Activated CD4-positive, alpha-beta memory T cell treated with anti-CD3 and anti-CD28 coated beads, Interleukin-2, amount 10 ng/mL, durations not matched to agents 7 days and 5 days (primary cell): ENCODE results near the gene NR4A2. TPM values are rescaled to one million over a fixed set of nuclear protein-coding genes. Genes with fewer than 3 reads are reported as not detected.

Source experiments
- CTCF ChIA-PET: fragments of 350-600 bp; sonication (Branson Sonifier 250); formaldehyde crosslinking; loops from one replicate; lab custom pipeline; 2021; ENCODE audit warnings: antibody characterized with exemption, inconsistent platforms; lab: Charles Lee
- POLR2A ChIA-PET: fragments of 350-600 bp; sonication (Branson Sonifier 250); formaldehyde crosslinking; loops from one replicate; lab custom pipeline; 2021; ENCODE audit warnings: antibody characterized with exemption; lab: Charles Lee
- DNase-seq: peaks from one replicate; pipeline ENCODE4 v3.0.0-alpha.2; 2020
- H3K27ac Mint-ChIP-seq: one replicate; pipeline ENCODE4 v1.8.0; 2021; ENCODE audit warnings: mild to moderate bottlenecking, mixed read lengths
- H3K27me3 Mint-ChIP-seq: one replicate; pipeline ENCODE4 v1.8.0; 2021; ENCODE audit warnings: mixed read lengths
- H3K36me3 Mint-ChIP-seq: one replicate; pipeline ENCODE4 v1.8.0; 2021; ENCODE audit warnings: low read depth, mixed read lengths
- H3K4me1 Mint-ChIP-seq: one replicate; pipeline ENCODE4 v1.8.0; 2021; ENCODE audit warnings: mixed read lengths
- H3K4me3 Mint-ChIP-seq: one replicate; pipeline ENCODE4 v1.8.0; 2021; ENCODE audit warnings: mild to moderate bottlenecking, mixed read lengths
- H3K9me3 Mint-ChIP-seq: one replicate; pipeline ENCODE4 v1.8.0; 2021; ENCODE audit warnings: mixed read lengths
- total RNA-seq, 2 experiments: library from RNA; stranded (reverse); gene quantifications; one replicate each; pipeline ENCODE4 v1.2.3, GENCODE V29; 2021

The NR4A2 gene
- total RNA-seq, 2 experiments from 2014 or later = 3.4 to 3.8 TPM

DNA sequence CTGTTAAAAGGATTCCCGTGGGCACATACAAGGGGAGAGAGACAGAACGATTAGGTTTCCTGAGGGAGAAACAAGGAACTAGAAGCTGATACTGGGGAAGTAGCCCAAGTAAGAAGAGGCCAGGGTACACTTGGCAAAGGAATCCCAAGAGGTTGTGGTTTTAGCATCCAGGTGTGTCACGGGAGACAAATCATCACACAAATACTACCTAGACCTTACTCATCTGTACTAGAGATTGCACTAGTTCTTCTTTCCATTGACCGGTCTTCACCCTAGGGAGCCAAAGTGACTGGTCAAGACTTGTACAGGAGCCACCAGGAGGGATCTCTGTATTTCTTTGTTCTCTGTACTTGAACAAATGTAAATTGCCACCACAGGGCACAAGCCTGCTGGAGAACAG, 14.2 kb upstream of the NR4A2 start:
- H3K4me3 Mint-ChIP-seq = no peak overlapping the region
- H3K9me3 Mint-ChIP-seq = no peaks in the 10 kb centered on the region
- peaks cover 5% of the 10 kb centered on the region for H3K36me3 Mint-ChIP-seq
- no peak for DNase-seq
- no peak overlapping the region for H3K27ac Mint-ChIP-seq
- CTCF ChIA-PET = interaction anchor here (3.8 kb wide), 1 partner anchor 12 kb away, joined by 18 read pairs; no protein-coding TSS in a partner anchor
- POLR2A ChIA-PET = interaction anchor here (1.4 kb wide), 1 partner anchor 13 kb away, joined by 3 read pairs; no protein-coding TSS in a partner anchor
- no peaks in the 10 kb centered on the region for H3K27me3 Mint-ChIP-seq
- H3K4me1 Mint-ChIP-seq = peaks cover 15% of the 10 kb centered on the region

DNA sequence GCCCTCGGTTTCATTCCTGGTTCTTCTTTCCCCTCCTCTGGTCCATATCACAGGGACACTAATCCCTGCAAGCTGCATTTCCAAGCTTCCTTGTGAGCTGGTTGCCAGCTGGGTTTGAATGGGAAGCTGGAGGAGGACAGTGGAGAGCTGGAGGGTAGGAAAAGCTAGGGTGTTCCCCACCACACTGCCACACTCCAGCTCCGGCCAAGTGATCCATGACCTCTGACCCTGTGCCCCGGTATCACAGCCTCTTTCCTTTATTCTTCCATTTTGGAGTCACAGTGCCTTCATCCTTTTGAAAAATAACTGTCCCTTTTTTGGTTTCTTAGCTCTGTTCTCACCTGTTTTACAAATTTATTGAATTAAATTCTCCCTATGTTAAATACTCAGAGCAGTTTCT, 13.1 kb upstream of the NR4A2 start:
- no peak for DNase-seq
- H3K4me1 Mint-ChIP-seq = peaks cover 20% of the 10 kb centered on the region
- POLR2A ChIA-PET = interaction anchor here (1.4 kb wide), 1 partner anchor 12 kb away, joined by 3 read pairs; no protein-coding TSS in a partner anchor
- peaks cover 5% of the 10 kb centered on the region for H3K36me3 Mint-ChIP-seq
- no peak overlapping the region for H3K4me3 Mint-ChIP-seq
- H3K9me3 Mint-ChIP-seq = no peaks in the 10 kb centered on the region
- no peaks in the 10 kb centered on the region for H3K27me3 Mint-ChIP-seq
- H3K27ac Mint-ChIP-seq = no peak overlapping the region
- CTCF ChIA-PET = interaction anchor here (3.8 kb wide), 1 partner anchor 11 kb away, joined by 18 read pairs; no protein-coding TSS in a partner anchor

DNA sequence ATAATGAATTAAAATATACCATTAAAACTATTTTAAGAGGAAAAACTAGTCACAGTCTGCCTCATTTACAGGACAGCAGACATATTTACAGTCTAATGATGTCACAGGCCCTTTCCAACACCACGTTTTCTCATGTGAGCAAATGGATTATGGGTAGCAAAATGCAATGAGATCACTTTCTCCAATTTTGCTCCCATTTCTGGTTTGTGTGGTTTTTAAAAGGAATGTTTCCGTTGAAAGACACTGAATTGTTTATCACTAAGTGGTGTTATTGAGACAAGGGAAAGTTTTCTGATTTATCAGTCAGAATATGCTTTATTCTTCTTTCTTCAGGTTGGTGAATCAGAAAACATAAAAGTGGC, 11.4 kb upstream of the NR4A2 start:
- H3K4me3 Mint-ChIP-seq = no peak overlapping the region
- no peak for DNase-seq
- H3K27me3 Mint-ChIP-seq = no peaks in the 10 kb centered on the region
- peaks cover 37% of the 10 kb centered on the region for H3K4me1 Mint-ChIP-seq
- CTCF ChIA-PET = interaction anchor here (1.4 to 2.5 kb wide), 3 partner anchors 8 to 245 kb away, joined by 5 to 9 read pairs (median 5); no protein-coding TSS in a partner anchor
- no peaks in the 10 kb centered on the region for H3K9me3 Mint-ChIP-seq
- POLR2A ChIA-PET = interaction anchor here (1.9 to 4.8 kb wide), 3 partner anchors 13 to 92 kb away, joined by 5 to 103 read pairs (median 88); partner anchors contain the start of gene NR4A2
- peaks cover 8% of the 10 kb centered on the region for H3K36me3 Mint-ChIP-seq
- peak overlapping the region; percentile 93 for H3K27ac Mint-ChIP-seq

DNA sequence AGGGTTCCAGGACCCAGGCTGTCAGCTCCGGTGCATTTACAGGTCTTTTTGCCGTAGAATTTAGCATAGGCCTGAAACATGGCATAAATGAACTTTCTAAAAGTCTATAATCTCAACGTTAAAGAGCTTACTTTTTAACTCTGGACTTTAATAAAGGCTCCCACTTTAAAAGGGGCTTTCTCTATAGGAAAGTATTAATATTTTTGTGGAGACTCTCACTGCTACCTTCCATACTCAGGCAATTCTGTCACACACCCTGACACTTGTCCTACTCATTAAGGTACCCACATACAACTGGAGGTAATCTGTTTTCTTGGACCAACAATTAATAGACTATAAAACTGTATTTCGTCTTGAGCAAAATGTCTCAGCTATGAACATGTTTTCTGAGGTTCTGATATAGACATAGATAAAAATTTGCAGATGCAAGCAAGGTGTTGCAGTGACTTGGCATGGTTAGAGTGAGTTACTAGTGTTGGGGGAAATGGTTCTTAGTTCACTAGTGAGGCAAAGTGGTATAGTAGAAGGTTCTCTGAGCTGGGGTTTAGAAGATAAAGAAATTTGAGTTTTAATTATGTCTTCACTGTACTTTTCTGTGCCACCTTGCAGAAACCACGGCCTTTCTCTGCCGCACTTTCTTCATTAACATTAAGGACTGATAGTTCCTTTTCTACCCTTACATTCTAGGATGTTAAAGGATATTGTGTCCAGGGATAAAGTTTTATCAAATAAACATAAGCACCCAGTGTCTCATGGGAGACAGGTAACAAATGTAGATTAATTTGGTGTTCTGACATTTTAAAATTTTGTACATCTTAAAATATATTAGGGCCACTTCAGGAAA, 10.8 kb upstream of the NR4A2 start:
- Mint-ChIP-seq H3K9me3 (no peaks in the 10 kb centered on the region), H3K4me1 (peaks cover 42% of the 10 kb centered on the region), H3K36me3 (peaks cover 8% of the 10 kb centered on the region), H3K4me3 (peak overlapping the region; percentile 84), H3K27me3 (no peaks in the 10 kb centered on the region), H3K27ac (peak overlapping the region; percentile 93)
- no peak for DNase-seq
- POLR2A ChIA-PET = interaction anchor here (0.6 to 4.8 kb wide), 16 partner anchors 8 to 974 kb away, joined by 3 to 103 read pairs (median 4); partner anchors contain the start of genes GPD2 and NR4A2
- CTCF ChIA-PET = interaction anchor here (1.2 to 2.5 kb wide), 4 partner anchors 8 to 246 kb away, joined by 5 to 9 read pairs (median 5); no protein-coding TSS in a partner anchor

DNA sequence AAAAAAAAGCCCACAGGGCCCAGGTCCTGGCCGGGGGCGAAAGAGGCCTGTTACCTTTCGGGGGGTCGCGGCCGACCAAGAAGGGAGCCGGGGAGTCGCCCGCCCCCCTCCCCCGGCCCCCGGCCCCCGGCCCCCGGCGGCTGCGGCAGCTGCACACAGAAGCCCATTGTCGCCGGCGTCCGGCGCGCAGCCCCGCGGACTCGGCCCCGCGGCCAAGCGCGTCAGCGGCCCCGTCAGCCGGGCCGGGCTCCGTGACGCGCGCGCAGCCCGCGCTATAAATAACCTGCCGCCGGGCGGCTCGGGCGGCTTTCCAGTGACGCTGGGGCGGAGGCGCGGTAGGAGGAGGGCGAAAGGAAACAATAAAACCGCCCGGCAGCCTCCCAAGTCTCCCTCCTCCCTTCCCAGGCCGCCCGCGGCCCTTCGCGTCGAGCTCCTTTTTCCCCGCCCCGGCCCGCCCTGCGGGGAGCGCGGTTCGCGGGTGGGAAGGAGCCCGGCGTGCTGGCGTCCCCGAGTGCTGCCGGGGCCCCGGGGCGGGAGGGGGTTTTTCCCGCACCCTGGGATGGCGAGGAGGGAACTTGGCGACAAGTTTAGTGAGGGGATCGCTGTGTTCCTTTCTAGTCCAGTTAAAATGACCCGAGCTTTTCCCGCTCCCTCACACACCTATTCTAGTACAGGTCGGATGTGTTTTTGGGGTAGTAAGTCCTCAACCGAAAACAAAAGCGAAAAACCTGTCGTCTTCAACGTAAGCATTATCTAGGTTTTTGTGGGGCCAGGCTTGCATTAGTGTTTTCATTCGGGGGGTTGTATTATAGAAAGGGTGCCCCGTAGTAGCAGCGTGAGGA, 10.0 kb upstream of the NR4A2 start:
- Mint-ChIP-seq H3K4me1 (peaks cover 44% of the 10 kb centered on the region), H3K9me3 (no peaks in the 10 kb centered on the region), H3K4me3 (peak overlapping the region; percentile 84), H3K27ac (peak overlapping the region; percentile 93), H3K27me3 (no peaks in the 10 kb centered on the region), H3K36me3 (peaks cover 7% of the 10 kb centered on the region)
- ChIA-PET CTCF (interaction anchor here (1.2 to 2.5 kb wide), 4 partner anchors 8 to 247 kb away, joined by 5 to 9 read pairs (median 5); no protein-coding TSS in a partner anchor), POLR2A (interaction anchor here (0.6 to 4.8 kb wide), 17 partner anchors 9 to 1534 kb away, joined by 3 to 103 read pairs (median 4); partner anchors contain the start of genes ACVR1, GPD2 and NR4A2)
- peak; percentile 89 for DNase-seq

DNA sequence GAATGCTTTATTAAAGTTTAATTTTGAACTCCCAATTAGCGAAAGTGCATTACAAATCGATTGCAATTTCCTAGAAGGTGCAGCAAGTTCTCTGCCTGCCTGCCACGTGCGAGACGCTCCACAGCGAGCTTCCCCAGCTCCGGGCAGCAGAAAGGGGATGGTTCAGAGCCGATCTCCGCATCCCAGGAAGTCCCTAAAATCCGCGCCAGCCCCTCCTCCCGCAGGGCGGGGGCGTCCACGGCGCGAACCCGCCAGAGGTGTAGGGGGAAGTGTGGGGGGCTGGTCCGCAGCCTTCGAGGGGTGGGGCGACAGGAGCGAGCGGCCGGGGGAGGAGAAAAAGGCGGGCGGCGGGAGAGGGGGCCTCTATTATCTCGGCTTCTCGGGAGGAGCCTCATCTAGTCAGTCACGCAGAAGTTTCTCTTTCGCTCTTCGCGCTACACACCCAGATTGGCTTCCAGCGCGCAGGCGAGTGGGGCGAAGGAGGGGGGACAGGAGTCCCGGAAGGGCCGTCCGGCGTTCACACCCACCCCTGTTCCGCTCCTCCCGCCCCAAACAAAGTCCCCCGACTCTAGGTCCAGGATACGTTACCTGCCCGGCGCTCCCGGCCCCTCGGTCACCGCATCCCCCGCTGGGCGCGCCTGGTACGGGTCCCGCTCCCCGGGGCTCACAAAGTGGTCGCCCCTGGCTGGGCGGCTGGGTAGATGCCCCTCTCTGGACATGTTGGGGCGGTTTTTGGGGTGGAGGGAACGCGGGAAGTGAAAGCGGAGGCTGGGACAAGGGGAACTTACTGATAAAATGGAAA, 9.1 kb upstream of the NR4A2 start:
- Mint-ChIP-seq H3K4me3 (peak overlapping the region; percentile 84), H3K27ac (peak overlapping the region; percentile 90), H3K36me3 (peaks cover 3% of the 10 kb centered on the region), H3K27me3 (no peaks in the 10 kb centered on the region), H3K9me3 (no peaks in the 10 kb centered on the region), H3K4me1 (peaks cover 44% of the 10 kb centered on the region)
- ChIA-PET POLR2A (interaction anchor here (0.6 to 4.8 kb wide), 19 partner anchors 9 to 1535 kb away, joined by 3 to 103 read pairs (median 3); partner anchors contain the start of genes ACVR1, GPD2 and NR4A2), CTCF (interaction anchor here (0.6 to 2.0 kb wide), 4 partner anchors 50 to 248 kb away, joined by 3 to 11 read pairs (median 7); no protein-coding TSS in a partner anchor)
- DNase-seq = peak; percentile 88

DNA sequence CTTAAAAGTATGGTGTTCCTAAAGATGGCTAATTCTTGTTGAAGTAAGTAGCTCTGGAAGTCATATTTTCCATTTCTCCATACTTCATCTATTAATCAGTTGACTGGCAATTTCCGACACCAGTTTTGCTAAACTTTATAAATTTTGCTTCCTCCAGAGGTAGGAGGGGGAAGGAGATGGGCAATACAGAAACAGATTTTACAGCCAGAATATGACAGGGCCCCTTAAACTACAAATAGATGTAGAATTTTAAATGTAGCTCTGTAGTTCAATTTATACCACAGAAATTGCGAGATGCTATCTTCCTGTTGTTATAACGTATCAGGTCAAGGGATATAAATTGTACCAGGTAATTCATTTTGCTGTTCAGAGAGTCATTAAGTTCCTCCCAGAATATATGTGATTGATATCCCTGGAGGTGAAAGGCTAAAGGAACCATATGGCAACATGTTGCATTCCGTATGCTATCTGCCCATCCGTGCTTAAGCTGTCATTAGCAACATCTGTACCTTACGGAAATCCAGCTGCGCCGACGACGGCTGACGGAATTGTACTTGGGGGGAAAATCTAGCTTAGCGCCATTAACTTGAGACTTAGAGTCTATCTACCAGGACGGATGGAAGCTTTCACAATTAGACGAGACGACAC, 8.4 kb upstream of the NR4A2 start:
- H3K9me3 Mint-ChIP-seq = no peaks in the 10 kb centered on the region
- no peaks in the 10 kb centered on the region for H3K27me3 Mint-ChIP-seq
- ChIA-PET CTCF (interaction anchor here (0.6 to 2.0 kb wide), 4 partner anchors 51 to 249 kb away, joined by 3 to 11 read pairs (median 7); no protein-coding TSS in a partner anchor), POLR2A (interaction anchor here (0.8 to 4.8 kb wide), 14 partner anchors 10 to 1099 kb away, joined by 3 to 103 read pairs (median 3); partner anchors contain the start of genes GPD2 and NR4A2)
- H3K4me3 Mint-ChIP-seq = peak overlapping the region; percentile 84
- DNase-seq = peak; percentile 51
- peaks cover 44% of the 10 kb centered on the region for H3K4me1 Mint-ChIP-seq
- peaks cover 3% of the 10 kb centered on the region for H3K36me3 Mint-ChIP-seq
- H3K27ac Mint-ChIP-seq = peak overlapping the region; percentile 90

DNA sequence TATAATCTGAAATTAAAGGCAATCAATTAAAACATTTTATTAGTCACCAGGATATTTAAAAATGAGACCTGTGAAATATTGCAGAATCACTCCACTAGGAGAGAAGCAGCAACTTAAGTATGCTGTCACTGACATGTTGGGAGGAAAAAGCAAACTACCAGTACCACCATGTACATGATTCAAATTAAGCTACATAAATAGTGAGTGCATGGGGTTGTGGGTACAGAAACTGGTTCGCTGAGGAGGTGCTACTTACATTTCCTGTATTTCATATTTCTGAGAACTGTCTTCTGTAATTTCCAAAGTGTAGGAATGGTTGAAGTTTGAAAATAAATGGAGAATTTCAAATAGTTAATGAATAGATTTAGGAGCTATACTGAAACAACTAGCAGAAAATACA, 7.9 kb upstream of the NR4A2 start:
- ChIA-PET CTCF (interaction anchor here (1.4 to 2.0 kb wide), 3 partner anchors 51 to 249 kb away, joined by 3 to 11 read pairs (median 10); no protein-coding TSS in a partner anchor), POLR2A (interaction anchor here (1.1 to 4.8 kb wide), 9 partner anchors 10 to 1099 kb away, joined by 3 to 103 read pairs (median 5); partner anchors contain the start of genes GPD2 and NR4A2)
- no peak for DNase-seq
- Mint-ChIP-seq H3K4me1 (peaks cover 50% of the 10 kb centered on the region), H3K27me3 (no peaks in the 10 kb centered on the region), H3K4me3 (peak overlapping the region; percentile 84), H3K27ac (peak overlapping the region; percentile 90), H3K9me3 (no peaks in the 10 kb centered on the region), H3K36me3 (peaks cover 3% of the 10 kb centered on the region)

DNA sequence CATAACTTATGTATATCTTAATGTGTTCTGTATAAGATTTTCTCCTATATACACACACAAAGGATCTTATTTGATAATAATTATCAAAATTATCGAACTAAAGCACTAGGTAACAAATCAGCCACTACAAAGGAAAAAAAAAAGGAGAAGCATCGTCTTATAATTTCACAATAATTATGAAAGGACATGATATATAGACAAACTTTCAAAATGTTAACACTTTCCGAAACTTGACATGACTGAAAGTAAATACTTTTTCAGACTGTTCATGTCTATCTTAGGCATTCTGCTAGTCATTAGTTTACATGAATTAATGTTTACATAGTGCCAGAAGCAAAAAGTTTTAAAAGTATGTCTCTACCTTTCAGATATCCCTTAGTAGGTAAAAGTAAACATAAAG, 7.3 kb upstream of the NR4A2 start:
- no peak overlapping the region for H3K4me3 Mint-ChIP-seq
- DNase-seq = no peak
- H3K9me3 Mint-ChIP-seq = no peaks in the 10 kb centered on the region
- H3K4me1 Mint-ChIP-seq = peaks cover 54% of the 10 kb centered on the region
- no peaks in the 10 kb centered on the region for H3K27me3 Mint-ChIP-seq
- POLR2A ChIA-PET = interaction anchor here (1.2 to 4.8 kb wide), 4 partner anchors 60 to 1100 kb away, joined by 5 to 88 read pairs (median 18); partner anchors contain the start of gene GPD2
- peak overlapping the region; percentile 90 for H3K27ac Mint-ChIP-seq
- CTCF ChIA-PET = interaction anchor here (2.0 kb wide), 1 partner anchor 60 kb away, joined by 10 read pairs; no protein-coding TSS in a partner anchor
- H3K36me3 Mint-ChIP-seq = peaks cover 3% of the 10 kb centered on the region

DNA sequence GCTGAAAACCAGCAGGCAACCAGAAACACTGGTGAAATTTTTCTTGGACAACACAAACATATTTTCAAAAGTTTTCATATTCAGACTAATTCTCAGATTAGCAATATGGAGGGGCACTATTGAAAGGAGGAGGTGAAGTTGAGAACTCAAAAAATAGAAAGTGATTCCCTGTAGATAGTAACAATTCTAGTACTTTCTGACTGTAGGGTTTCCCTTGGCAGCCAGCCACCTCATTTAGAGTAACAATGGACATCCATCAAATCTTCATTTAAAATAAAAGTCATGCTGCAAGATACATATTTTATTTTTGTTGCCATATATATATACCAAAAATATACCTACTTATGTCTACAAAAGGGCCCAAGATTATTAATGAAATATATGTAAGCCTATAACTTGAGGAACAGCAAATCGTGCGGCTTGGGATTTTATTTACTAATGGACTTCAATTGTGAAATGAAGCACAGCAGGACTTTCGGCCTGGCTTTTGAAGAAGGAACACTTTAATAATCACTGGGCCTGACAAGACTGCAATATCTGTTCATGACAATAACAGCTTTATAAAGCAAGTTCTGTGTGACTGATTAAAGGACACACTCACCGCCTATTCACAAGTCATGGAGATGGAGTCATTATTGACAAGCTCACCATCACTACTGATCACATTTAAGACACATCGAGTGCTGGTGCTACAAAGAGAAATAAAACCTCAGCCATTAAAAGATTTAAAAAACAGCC, 6.8 kb upstream of the NR4A2 start:
- ChIA-PET CTCF (no interaction called here), POLR2A (interaction anchor here (4.8 kb wide), 1 partner anchor 60 kb away, joined by 88 read pairs; no protein-coding TSS in a partner anchor)
- Mint-ChIP-seq H3K9me3 (no peaks in the 10 kb centered on the region), H3K36me3 (peaks cover 3% of the 10 kb centered on the region), H3K4me3 (no peak overlapping the region), H3K27ac (peak overlapping the region; percentile 90), H3K4me1 (peaks cover 52% of the 10 kb centered on the region), H3K27me3 (no peaks in the 10 kb centered on the region)
- no peak for DNase-seq
